Natural killer cell (primary cell): ENCODE measurements around the gene HMCN2. TPM values are rescaled to one million over a fixed set of nuclear protein-coding genes. Genes with fewer than 3 reads are reported as not detected.

Source experiments
- ATAC-seq, 3 donors: fragments of 150-1000 bp in 2 of 3; fragments of 200-7000 bp in 1 of 3; cut with Tn5 transposase; 1 replicate in 1 of 3; 2 replicates in 2 of 3; pipeline ENCODE4 v1.10.0; 2021; ENCODE audit warnings: mild to moderate bottlenecking in 2 of 3, moderate library complexity in 2 of 3
- DNase-seq, 2 donors: peaks; one replicate each; pipeline versions ENCODE4 v3.0.0 to v3.0.0-alpha.2; 2013 to 2021; ENCODE audit warnings: mixed read lengths in 1 of 2
- H3K27ac ChIP-seq: one replicate; pipeline ENCODE4 v1.5.1; 2013; ENCODE audit warnings: mild to moderate bottlenecking, low read length
- H3K27me3 ChIP-seq: one replicate; pipeline ENCODE4 v1.6.1; 2013; ENCODE audit warnings: low read length; ENCODE audit not compliant: control insufficient read depth, insufficient read depth
- H3K36me3 ChIP-seq: one replicate; pipeline ENCODE4 v1.6.1; 2013; ENCODE audit warnings: low read length; ENCODE audit not compliant: control insufficient read depth, insufficient read depth
- H3K4me1 ChIP-seq: one replicate; pipeline ENCODE4 v1.6.1; 2013; ENCODE audit warnings: low read length; ENCODE audit not compliant: control insufficient read depth, insufficient read depth
- H3K4me3 ChIP-seq: one replicate; pipeline ENCODE4 v1.5.1; 2013; ENCODE audit warnings: low read length
- H3K9me3 ChIP-seq: one replicate; pipeline ENCODE4 v1.6.1; 2013; ENCODE audit warnings: low read length; ENCODE audit not compliant: control insufficient read depth, insufficient read depth
- H3K27ac Mint-ChIP-seq, 2 donors: one replicate each; pipeline ENCODE4 v1.8.0; 2022; ENCODE audit warnings: mild to moderate bottlenecking in 2 of 2, mixed read lengths in 2 of 2, moderate library complexity in 1 of 2
- H3K27me3 Mint-ChIP-seq, 2 donors: one replicate each; pipeline ENCODE4 v1.8.0; 2022; ENCODE audit warnings: low read depth in 2 of 2, mixed read lengths in 2 of 2
- H3K36me3 Mint-ChIP-seq: one replicate; pipeline ENCODE4 v1.8.0; 2022; ENCODE audit warnings: mixed read lengths
- H3K4me1 Mint-ChIP-seq, 2 donors: one replicate each; pipeline ENCODE4 v1.8.0; 2022; ENCODE audit warnings: mixed read lengths in 2 of 2
- H3K4me3 Mint-ChIP-seq: one replicate; pipeline ENCODE4 v1.8.0; 2022; ENCODE audit warnings: mild to moderate bottlenecking, moderate library complexity, mixed read lengths
- H3K9me3 Mint-ChIP-seq, 2 donors: one replicate each; pipeline ENCODE4 v1.8.0; 2022; ENCODE audit warnings: mixed read lengths in 2 of 2
- CTCF ChIP-seq: fragments of 200-600 bp; IDR thresholded peaks from one replicate; pipeline ENCODE4 v1.8.0; 2022; ENCODE audit warnings: antibody characterized with exemption
- whole genome bisulfite sequencing: methylation state at CpG from one replicate; pipeline ENCODE4 v1.1.7; 2013; ENCODE audit warnings: missing lambda C conversion rate; ENCODE audit not compliant: insufficient coverage; 5-methylcytosine and 5-hydroxymethylcytosine counted together
- intact Hi-C: fragments of 100-400 bp; cut with micrococcal nuclease; formaldehyde crosslinking; loops from one replicate; pipeline ENCODE4 v1.14.2; 2022
- total RNA-seq, 4 donors: library from RNA; stranded (reverse); fragments of 120-200 nt in 1 of 4; gene quantifications; one replicate each; pipeline versions ENCODE4 v1.2.3 to v1.2.4, GENCODE V29; 2013 to 2022

HMCN2 gene
- total RNA-seq, 3 donors from 2014 or later (not counting 1 experiment from before 2014, with no cell fraction given): not detected

- Histone ChIP-seq H3K4me1 (no peaks in the 10 kb centered on the region), H3K4me3 (no peak overlapping the region), H3K36me3 (no peaks in the 10 kb centered on the region), H3K27me3 (no peaks in the 10 kb centered on the region), H3K9me3 (no peaks in the 10 kb centered on the region), H3K27ac (no peak overlapping the region)
- no peak for TF ChIP-seq CTCF
- no peaks in the 10 kb centered on the region for H3K36me3 Mint-ChIP-seq
- H3K9me3 Mint-ChIP-seq: no peaks in the 10 kb centered on the region
- 83% methylated on average over 13 of the region's 13 CpGs for WGBS
- H3K4me3 Mint-ChIP-seq: no peak overlapping the region
- no peak overlapping the region for H3K27ac Mint-ChIP-seq
- ATAC-seq: no peak
- intact Hi-C loops: no loop called here
- no peak for DNase-seq
- H3K27me3 Mint-ChIP-seq: peaks cover 0 to 4% of the 10 kb centered on the region in 2 donors
- H3K4me1 Mint-ChIP-seq: no peaks in the 10 kb centered on the region
These were observed 99.2 kb downstream of the HMCN2 start for GRCh38 chr9:130364619-130365322.

- no peak overlapping the region for H3K27ac ChIP-seq
- no peaks in the 10 kb centered on the region for H3K4me1 Mint-ChIP-seq
- ATAC-seq (no peak), DNase-seq (no peak)
- no peak overlapping the region for H3K4me3 ChIP-seq
- H3K9me3 Mint-ChIP-seq: no peaks in the 10 kb centered on the region
- WGBS: 83% methylated on average over 10 of the region's 10 CpGs
- TF ChIP-seq CTCF: no peak
- intact Hi-C loops: no loop called here
- H3K27ac Mint-ChIP-seq: no peak overlapping the region
- no peaks in the 10 kb centered on the region for H3K36me3 Mint-ChIP-seq
- no peaks in the 10 kb centered on the region for H3K9me3 ChIP-seq
- H3K36me3 ChIP-seq: no peaks in the 10 kb centered on the region
- no peak overlapping the region for H3K4me3 Mint-ChIP-seq
- H3K27me3 Mint-ChIP-seq: peaks cover 0 to 4% of the 10 kb centered on the region in 2 donors
- no peaks in the 10 kb centered on the region for H3K4me1 ChIP-seq
- no peaks in the 10 kb centered on the region for H3K27me3 ChIP-seq
These were observed 99.8 kb downstream of the HMCN2 start for GRCh38 chr9:130365323-130365721.

GRCh38 chr9:130366072-130366471 lies 100.5 kb downstream of the HMCN2 start:
- Mint-ChIP-seq H3K9me3 (no peaks in the 10 kb centered on the region), H3K4me1 (no peaks in the 10 kb centered on the region), H3K27me3 (peaks cover 0 to 4% of the 10 kb centered on the region in 2 donors), H3K27ac (no peak overlapping the region), H3K4me3 (no peak overlapping the region), H3K36me3 (no peaks in the 10 kb centered on the region)
- TF ChIP-seq CTCF: no peak
- Histone ChIP-seq H3K36me3 (no peaks in the 10 kb centered on the region), H3K27ac (no peak overlapping the region), H3K9me3 (no peaks in the 10 kb centered on the region), H3K27me3 (no peaks in the 10 kb centered on the region), H3K4me3 (no peak overlapping the region), H3K4me1 (no peaks in the 10 kb centered on the region)
- WGBS: 79% methylated on average over 2 of the region's 3 CpGs
- ATAC-seq: no peak
- no peak for DNase-seq
- intact Hi-C loops: no loop called here
